ENCODE results near the gene RTL10.

The RTL10 gene

DNA sequence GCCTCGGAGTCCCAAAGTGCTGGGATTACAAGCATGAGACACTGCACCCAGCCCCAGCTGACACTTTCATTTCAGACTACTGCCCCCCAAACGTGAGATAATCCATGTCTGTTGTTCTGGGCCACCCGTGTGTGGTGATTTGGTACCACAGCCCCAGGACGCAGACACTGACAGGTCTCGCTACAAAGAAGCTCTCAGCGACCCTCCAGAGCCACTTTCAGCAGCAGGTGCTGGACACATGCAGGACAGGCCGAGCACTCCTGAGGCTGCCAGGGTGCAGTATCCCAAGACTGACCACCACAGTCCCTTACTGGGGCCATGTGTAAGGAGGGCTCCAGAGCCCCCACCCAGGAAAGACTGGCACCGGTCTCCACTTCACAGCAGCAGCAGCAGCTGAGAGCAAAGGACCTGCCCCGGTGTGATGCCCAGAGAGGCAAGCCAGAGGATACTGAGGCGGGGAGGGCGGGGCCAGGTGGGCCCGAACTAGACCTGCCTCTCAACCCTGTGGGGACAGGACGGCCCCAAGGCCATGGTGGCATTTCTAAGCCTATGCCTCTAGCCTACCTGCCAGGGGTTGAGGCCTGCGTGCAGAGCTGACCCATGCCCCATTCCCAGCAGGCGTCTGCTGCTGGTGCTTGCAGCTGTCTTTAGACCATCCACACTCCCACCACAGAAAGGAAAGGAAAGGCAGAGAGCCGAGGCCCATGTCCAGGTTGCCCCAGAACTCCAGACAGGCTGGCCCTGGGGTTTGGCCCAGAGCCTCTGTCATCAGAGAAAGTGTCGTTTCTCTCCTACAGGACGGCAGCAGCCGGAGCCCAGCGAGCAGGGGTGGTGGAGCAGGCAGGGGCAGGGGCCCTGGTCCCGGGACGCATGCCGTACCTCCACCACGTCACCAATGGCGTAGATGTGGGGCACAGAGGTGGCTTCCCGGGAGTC lies 28.0 kb upstream of the RTL10 start:
- Histone ChIP-seq H3K36me3 (no peaks in the 10 kb centered on the region; the same call in 1 of the 2 replicates), H3K4me1 (peaks cover 6% of the 10 kb centered on the region; the same call in 1 of the 2 replicates), H3K9me3 (no peaks in the 10 kb centered on the region), H3K4me3 (ENCODE audit: low read depth, low read length) (no peak overlapping the region), H3K27me3 (no peaks in the 10 kb centered on the region)
- DNase-seq, result peak; percentile 8
- TF ChIP-seq, protein P1, sequence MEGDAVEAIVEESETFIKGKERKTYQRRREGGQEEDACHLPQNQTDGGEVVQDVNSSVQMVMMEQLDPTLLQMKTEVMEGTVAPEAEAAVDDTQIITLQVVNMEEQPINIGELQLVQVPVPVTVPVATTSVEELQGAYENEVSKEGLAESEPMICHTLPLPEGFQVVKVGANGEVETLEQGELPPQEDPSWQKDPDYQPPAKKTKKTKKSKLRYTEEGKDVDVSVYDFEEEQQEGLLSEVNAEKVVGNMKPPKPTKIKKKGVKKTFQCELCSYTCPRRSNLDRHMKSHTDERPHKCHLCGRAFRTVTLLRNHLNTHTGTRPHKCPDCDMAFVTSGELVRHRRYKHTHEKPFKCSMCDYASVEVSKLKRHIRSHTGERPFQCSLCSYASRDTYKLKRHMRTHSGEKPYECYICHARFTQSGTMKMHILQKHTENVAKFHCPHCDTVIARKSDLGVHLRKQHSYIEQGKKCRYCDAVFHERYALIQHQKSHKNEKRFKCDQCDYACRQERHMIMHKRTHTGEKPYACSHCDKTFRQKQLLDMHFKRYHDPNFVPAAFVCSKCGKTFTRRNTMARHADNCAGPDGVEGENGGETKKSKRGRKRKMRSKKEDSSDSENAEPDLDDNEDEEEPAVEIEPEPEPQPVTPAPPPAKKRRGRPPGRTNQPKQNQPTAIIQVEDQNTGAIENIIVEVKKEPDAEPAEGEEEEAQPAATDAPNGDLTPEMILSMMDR (IDR thresholded peaks at IDR 0.05; ENCODE audit: low read depth, low read length), result no peak

GRCh38 chr22:19880786-19881569 lies 26.3 kb upstream of the RTL10 start:
- Histone ChIP-seq H3K27me3 (no peaks in the 10 kb centered on the region), H3K9me3 (no peaks in the 10 kb centered on the region), H3K4me3 (ENCODE audit: low read depth, low read length) (no peak overlapping the region), H3K36me3 (no peaks in the 10 kb centered on the region; the same call in 1 of the 2 replicates), H3K4me1 (peaks cover 9% of the 10 kb centered on the region; the same call in 1 of the 2 replicates)
- DNase-seq, result peak; percentile 19
- TF ChIP-seq, protein P1 (IDR thresholded peaks at IDR 0.05; ENCODE audit: low read depth, low read length), result no peak

DNA sequence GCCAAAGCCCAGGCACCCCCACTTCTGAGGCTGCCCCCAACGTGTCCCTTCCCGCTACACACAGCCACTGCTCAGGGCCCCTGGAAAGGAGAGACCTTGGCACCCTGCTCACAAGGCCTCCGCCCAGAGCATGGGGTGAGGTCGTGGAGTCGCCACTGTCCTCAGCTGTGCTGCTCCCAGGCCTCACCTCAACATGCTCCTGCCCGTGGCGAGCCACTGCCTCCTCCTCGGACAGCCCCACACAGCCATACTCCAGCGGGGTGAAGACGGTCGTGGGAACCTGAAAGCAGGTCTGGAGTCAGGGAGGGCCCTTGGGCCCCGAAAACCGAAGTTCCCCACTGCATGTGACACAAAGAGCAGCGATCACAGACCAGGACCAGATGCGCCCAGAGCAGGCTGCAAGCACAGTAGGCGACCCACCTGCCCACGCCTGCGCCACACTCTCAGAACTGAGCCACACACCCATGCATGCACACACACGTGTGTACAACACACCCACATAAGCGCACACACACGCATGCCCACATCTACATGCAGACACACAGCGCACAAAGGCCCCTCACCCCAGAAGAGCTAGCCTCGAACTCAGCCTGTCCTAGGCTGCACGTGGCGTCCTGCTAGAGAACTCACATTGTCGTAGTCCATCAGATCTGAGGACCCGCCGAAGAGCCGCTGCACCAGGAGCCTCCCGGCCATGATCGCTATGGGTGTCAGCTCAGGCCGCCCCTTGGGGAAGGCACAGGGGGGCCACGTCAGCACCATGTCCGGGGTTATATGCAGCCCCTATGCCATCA lies 25.5 kb upstream of the RTL10 start:
- Histone ChIP-seq H3K4me3 (ENCODE audit: low read depth, low read length) (no peak overlapping the region), H3K27me3 (no peaks in the 10 kb centered on the region), H3K4me1 (peaks cover 9% of the 10 kb centered on the region; the same call in 1 of the 2 replicates), H3K9me3 (no peaks in the 10 kb centered on the region), H3K36me3 (no peaks in the 10 kb centered on the region; the same call in 1 of the 2 replicates)
- TF ChIP-seq, protein P1 (IDR thresholded peaks at IDR 0.05; ENCODE audit: low read depth, low read length), result no peak
- DNase-seq, result no peak

DNA sequence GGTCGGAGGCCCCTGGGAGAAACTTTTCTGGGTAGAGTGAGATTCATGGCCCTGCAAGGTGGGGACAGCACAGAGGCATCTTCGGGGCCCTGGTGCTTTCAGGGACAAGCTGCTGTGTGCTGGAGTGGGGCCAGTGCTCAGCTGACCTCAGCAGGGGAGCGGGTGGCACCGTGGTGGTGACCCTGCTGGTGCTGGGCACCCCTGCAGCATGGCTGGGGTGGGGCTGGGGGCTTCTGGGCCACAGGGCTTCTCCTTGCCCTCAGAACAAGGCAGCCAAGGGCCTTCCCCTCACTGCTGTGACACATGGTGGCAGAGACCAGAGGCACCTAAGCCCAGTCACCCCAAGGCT lies 24.9 kb upstream of the RTL10 start:
- Histone ChIP-seq H3K4me3 (ENCODE audit: low read depth, low read length) (no peak overlapping the region), H3K36me3 (no peaks in the 10 kb centered on the region; the same call in 1 of the 2 replicates), H3K9me3 (no peaks in the 10 kb centered on the region), H3K27me3 (no peaks in the 10 kb centered on the region), H3K4me1 (peaks cover 9% of the 10 kb centered on the region; the same call in 1 of the 2 replicates)
- TF ChIP-seq, protein P1 (IDR thresholded peaks at IDR 0.05; ENCODE audit: low read depth, low read length), result no peak
- DNase-seq, result no peak

- Histone ChIP-seq H3K4me1 (peaks cover 9% of the 10 kb centered on the region; the same call in 1 of the 2 replicates), H3K27me3 (no peaks in the 10 kb centered on the region), H3K9me3 (no peaks in the 10 kb centered on the region), H3K4me3 (ENCODE audit: low read depth, low read length) (no peak overlapping the region), H3K36me3 (no peaks in the 10 kb centered on the region; the same call in 1 of the 2 replicates)
- TF ChIP-seq, protein P1 (IDR thresholded peaks at IDR 0.05; ENCODE audit: low read depth, low read length), result no peak
- no peak for DNase-seq
Observed at GRCh38 chr22:19879246-19879570, 24.5 kb upstream of the RTL10 start.
